Sciatic nerve (tissue), 2 donors: ENCODE data around the gene HTT. TPM values are rescaled to one million over a fixed set of nuclear protein-coding genes. Genes with fewer than 3 reads are reported as not detected.

ENCODE experiments used
- ATAC-seq: fragments of 200-7000 bp; cut with Tn5 transposase; one replicate; pipeline ENCODE4 v1.9.1; 2020; ENCODE audit warnings: mild to moderate bottlenecking, moderate library complexity
- DNase-seq: peaks from one replicate; pipeline ENCODE4 v3.0.0-alpha.2; 2020; ENCODE audit warnings: low spot score
- intact Hi-C: fragments of 100-400 bp; cut with DNase I; formaldehyde crosslinking; loops from one replicate; pipeline ENCODE4 v1.14.2; 2022
- total RNA-seq: library from RNA; stranded (reverse); fragmentation: NEBNext Ultra II Directional; extraction: Animal tissue kit (Norgen Biotek cat#: 25700); gene quantifications from one replicate; pipeline ENCODE4 v1.2.1, GENCODE V29; 2021
- donor health status: DM: no; HTN: no; CAD: no.
- donor health status: DM: no; HTN: no; CAD: no.

Gene HTT
- total RNA-seq, 1 donor from 2014 or later = 67.8 TPM

GRCh38 chr4:3250438-3250955, 176.0 kb downstream of the HTT start:
- ATAC-seq (no peak), DNase-seq (no peak)
- intact Hi-C loops = no loop called here

GRCh38 chr4:3250956-3251690, 176.6 kb downstream of the HTT start:
- DNase-seq (peak; percentile 18), ATAC-seq (no peak)
- intact Hi-C loops = no loop called here

GRCh38 chr4:3251691-3252479, 177.4 kb downstream of the HTT start:
- ATAC-seq (no peak), DNase-seq (peak; percentile 40)
- intact Hi-C loops = no loop called here

DNA sequence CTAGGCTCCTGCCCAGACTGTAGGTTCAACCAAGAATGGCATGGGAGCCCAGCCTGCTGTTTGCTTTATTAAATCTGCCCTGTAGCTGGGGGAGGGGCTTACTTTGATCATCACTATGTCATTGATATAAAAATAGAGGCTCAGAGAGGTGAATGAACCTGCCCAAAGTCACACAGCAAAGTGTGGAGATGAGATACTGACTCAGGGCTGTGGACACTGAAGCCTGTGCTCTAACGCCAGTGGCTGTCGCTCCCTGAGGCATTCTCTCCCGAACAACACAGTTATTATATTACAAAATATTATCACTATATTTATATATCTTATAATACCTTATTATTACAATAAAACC, 178.0 kb downstream of the HTT start:
- DNase-seq = no peak
- intact Hi-C loops = no loop called here

DNA sequence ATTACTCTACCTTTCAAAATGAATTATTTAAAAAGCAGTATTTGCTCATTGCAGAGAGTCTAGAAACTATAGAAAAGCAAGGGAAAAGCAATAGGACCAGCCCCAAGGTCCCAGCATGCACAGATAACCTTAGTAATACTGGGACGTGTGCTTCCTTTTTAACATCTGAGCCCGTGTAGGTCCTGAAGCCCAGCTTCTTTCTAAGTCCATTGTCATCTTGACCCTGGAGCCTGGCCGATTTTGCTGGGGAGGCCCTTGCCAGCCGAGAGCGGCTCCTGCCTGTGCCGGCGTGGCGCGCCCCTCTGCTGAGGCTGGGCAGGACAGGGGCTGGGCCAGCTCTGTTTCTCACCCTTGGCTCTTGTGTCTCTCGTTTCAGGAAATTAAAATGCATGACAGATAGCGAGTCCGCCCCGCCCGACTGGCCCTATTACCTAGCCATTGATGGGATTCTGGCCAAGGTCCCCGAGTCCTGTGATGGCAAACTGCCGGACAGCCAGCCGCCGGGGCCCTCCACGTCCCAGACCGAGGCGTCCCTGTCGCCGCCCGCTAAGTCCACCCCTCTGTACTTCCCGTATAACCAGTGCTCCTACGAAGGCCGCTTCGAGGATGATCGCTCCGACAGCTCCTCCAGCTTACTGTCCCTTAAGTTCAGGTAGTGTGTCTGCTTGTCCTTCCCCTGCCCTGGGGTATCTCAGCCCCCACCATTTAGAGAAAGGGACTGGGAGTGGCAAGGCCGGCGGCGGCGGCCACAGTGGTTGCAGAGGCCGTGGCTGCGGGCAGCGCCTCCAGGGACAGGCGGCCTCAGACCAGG, 178.6 kb downstream of the HTT start:
- DNase-seq (peak; percentile 55), ATAC-seq (no peak)
- intact Hi-C loops = no loop called here

More for the DNA sequence above, 178.0 kb downstream of the HTT start:
- no peak for ATAC-seq

GRCh38 chr4:3253808-3254207, 179.3 kb downstream of the HTT start:
- ATAC-seq (no peak), DNase-seq (peak; percentile 53)
- intact Hi-C loops = no loop called here

DNA sequence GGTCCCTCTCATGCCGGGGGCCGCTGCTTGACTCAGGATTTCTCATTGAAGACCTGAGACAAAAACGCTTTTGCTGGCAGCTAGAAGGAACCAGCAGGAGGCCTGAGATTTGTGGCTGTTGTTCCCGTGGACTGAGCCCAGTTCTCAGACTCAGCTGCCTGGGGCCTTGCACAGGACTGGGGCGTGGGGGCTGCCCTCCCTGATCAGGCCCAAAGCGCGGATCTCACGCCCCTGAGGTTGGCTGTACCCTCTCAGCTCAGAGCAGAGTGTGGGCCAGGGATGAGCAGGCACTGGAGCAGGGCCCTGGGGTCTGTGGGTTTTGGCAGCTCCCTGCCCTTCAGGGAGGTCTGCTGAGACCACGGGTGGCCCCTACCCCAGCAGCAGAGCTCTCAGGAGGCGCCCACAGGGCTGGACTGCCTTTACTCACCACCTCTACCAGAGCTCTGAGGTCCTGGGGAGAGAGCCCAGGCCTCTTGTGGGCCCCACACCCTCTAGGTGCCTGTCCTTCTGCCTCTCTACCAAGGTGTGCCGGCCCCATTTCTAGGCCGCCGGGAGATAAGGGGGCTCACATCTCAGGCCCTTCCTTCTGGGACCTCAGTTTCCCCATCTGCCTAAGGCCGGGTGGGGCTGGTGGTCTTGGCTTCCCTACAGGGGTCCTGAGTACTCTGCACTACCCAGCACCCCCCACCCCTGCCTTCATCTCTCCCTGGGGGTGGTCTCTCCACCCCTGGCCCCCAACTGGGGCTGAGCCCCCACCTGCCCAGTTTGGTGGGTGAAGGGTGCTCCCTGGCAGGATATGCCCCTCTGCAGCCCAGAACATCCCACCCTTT, 180.0 kb downstream of the HTT start:
- intact Hi-C loops = no loop called here
- peak; percentile 47 for DNase-seq
- no peak for ATAC-seq

DNA sequence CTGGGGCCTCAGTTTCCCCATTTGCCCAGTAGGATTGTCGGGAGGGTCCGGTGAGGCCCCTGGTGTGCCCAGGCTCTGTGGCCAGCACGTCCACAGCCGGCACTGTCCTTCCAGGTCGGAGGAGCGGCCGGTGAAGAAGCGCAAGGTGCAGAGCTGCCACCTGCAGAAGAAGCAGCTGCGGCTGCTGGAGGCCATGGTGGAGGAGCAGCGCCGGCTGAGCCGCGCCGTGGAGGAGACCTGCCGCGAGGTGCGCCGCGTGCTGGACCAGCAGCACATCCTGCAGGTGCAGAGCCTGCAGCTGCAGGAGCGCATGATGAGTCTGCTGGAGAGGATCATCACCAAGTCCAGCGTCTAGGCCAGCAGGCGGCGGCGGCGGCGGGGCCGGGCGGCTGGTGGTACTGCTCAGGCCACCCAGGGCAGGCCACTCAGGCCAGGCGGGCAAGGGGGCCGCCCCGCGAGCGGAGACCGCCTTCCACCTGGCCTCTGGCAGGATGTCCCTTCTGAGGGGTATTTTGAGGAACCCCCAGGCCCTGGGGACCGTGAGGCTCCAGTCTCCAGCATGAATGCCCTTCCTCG, 181.2 kb downstream of the HTT start:
- DNase-seq (peak; percentile 52), ATAC-seq (no peak)
- intact Hi-C loops = no loop called here

- ATAC-seq (no peak), DNase-seq (peak; percentile 33)
Measured at GRCh38 chr4:3256230-3257102, 182.0 kb downstream of the HTT start.

DNA sequence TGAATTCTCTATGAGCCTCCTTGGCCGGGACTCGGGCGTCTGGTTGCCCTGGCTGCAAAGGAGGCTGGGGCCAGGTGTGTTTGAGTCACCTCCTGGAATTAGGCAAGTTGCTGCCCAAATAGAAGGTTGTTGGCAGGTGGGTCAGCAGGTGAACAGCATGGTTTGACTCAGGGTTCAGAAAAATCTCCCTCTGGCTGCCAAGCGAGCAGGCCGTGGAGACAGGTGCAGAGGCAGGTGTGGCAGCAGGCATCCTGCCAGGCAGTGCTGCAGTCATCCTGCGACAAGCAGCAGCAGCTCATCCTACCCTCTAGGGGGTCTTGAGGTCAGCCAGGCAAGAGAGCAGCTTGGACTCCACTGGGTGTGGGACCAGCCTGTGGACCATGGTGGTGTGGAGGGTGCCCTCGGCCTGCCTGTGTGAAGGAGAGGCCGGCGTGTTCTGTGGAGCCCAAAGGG, 182.6 kb downstream of the HTT start:
- no peak for ATAC-seq
- peak; percentile 47 for DNase-seq
- intact Hi-C loops = no loop called here

More at GRCh38 chr4:3256230-3257102, 182.0 kb downstream of the HTT start:
- intact Hi-C loops = no loop called here

DNA sequence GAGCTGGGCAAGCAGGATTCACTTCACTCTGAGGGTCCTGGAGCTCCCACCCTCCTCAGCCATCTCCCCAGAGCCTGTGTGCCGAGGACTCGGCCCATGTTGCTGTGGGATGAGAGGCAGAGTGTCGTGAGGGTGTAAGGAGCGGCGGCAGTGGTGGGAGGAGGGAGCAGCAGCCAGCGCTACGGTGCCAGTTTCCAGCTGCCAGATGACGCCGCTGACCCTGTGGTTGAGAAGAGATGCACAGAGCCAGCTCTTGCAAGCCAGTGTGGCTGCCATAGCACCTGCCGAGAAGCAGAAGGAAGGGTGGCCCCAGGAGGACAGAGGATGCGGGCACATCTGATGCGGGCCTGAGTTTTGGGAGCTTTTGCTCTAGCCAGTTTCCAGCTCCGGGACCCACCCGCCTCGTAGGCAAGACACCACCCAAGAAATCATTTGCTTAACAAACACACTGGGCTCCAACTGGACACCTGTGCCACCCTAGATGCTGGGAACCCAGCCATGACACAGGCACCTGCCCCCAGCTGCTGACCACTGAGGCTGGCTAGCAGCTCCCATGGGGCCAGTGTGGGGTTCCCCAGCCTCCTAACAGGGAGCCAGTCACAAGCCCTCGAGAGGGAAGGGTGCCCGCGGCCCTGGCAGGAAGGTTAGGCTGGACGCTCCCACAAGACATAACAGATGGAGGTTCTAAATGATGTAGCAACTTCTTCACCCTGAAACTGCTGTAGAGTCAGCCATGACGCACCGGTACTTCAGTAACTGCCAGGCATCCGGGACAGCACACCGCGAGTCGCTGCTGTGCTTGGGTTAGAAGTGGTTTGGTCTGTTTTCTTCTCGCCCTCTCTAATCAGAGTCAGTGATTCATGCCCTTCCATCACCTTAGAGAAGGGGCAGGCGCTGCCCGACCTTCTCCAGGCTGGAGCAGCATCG, 183.3 kb downstream of the HTT start:
- intact Hi-C loops = no loop called here
- no peak for DNase-seq
- ATAC-seq = no peak

DNA sequence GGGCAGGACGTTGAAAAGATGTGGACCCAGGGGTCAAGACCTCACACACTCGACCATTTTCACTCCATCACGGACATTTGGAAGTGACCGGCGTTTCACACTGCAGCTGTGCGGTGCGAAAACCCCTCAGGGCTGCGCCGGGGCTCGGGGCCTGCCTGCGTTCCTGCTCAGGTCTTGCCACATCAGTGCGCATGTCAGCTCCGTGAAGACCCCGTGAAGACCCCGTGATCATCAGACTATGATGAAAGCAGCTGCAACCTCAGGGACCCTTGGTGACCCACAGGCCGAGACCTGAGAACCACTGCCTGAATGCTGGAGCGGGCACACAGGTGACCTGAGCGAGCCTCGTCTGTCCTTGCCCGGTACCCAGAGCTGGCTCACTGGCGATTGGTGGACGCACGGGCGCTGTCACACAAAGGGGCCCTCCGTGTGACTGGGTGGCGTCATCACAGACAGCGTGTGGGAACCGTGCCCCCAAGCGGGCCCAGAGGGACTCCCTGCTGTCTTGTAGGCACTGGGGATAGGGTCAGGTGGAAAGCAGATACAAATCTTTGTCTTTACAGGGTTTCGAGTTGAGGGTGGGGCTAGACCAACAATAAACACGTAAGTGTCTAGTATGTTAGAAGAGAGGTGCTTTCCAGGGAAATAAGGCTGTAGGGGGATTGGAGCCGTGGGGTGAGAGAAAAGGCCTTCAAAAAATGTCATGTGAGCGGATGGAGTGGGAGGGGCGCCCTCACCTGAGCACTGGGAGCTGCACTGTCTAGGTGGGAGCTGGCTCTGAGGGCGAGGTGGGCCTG, 187.1 kb downstream of the HTT start:
- intact Hi-C loops = no loop called here
- DNase-seq = peak; percentile 48
- no peak for ATAC-seq

- ATAC-seq (no peak), DNase-seq (peak; percentile 49)
- intact Hi-C loops = no loop called here
Measured at GRCh38 chr4:3262208-3263052, 187.9 kb downstream of the HTT start.

DNA sequence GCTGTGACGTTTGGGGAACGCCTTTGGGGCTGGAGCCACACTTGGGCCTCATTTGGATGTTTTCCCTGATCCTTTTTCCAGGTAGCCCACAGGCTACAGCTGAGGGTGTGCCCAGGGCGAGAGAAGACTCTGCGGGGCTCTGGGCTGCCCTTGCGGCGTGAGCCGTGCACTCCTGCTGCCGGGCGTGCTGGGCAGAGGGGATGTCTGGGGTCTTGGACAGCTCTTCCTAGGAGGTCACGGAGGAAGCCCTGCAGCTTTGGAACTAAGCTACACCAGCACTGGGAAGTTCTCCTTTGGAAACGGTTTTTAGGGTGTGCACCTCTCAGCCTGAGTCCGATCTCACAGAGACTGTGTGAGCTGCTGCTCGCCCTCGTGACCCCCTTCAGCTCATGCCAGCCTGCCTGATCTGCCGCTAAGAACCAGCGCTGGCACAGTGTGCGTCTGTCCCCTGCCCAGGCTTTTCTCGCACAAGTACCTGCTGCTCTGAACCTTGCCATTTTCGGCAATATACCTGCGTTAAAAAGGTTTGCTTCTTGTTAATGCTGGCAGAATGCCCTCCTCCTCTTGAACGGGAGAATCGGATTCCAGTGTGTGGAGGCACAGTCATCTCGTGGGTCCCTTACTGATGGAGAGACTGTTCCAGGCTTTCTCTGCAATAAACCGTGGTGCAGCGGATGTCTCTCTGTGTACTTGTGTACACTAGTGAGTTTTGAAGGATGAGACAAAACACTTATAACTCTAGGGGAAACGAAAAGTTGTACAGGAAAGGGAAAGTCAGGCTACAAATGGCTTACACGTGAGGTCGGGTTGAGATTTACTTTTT, 188.8 kb downstream of the HTT start:
- no peak for ATAC-seq
- intact Hi-C loops = no loop called here
- DNase-seq = no peak
